Right atrium auricular region (tissue), 2 donors: ENCODE measurements around the gene PRKAG2. TPM values are rescaled to one million over a fixed set of nuclear protein-coding genes. Genes with fewer than 3 reads are reported as not detected.

Experiments
- DNase-seq: peaks from one replicate; pipeline ENCODE4 v3.0.0-alpha.2; 2019; ENCODE audit warnings: low spot score
- H3K27ac ChIP-seq, 2 donors: fragments of 200-600 bp; sonication (generic); 1 replicate in 1 of 2; 2 replicates in 1 of 2; pipeline ENCODE4 v1.5.1; 2016 to 2019
- H3K27me3 ChIP-seq, 2 donors: fragments of 200-600 bp; sonication (generic); one replicate each; pipeline versions ENCODE4 v1.5.1 to v1.6.0; 2017 to 2019
- H3K36me3 ChIP-seq: fragments of 200-600 bp; sonication (generic); one replicate; pipeline ENCODE4 v1.5.1; 2016
- H3K4me1 ChIP-seq, 2 donors: fragments of 200-600 bp; sonication (generic); one replicate each; pipeline versions ENCODE4 v1.5.1 to v1.6.0; 2017 to 2019
- H3K4me3 ChIP-seq, 2 donors: fragments of 200-600 bp; sonication (generic); 1 replicate in 1 of 2; 2 replicates in 1 of 2; pipeline ENCODE4 v1.5.1; 2017 to 2019; ENCODE audit warnings: mild to moderate bottlenecking in 1 of 2, moderate library complexity in 1 of 2
- H3K9me3 ChIP-seq, 2 donors: fragments of 200-600 bp; sonication (generic); one replicate each; pipeline ENCODE4 v1.5.1; 2019
- CTCF ChIP-seq, 2 donors: fragments of 200-600 bp; sonication (generic); IDR thresholded peaks; one replicate each; pipeline ENCODE4 v1.5.1; 2019; ENCODE audit warnings: antibody characterized with exemption in 2 of 2
- total RNA-seq, 2 donors: library from RNA; depleted of rRNA; stranded (reverse); fragments of >200 nt; gene quantifications; one replicate each; pipeline ENCODE4 v1.1.0, GENCODE V29; 2016

PRKAG2 gene
- total RNA-seq, 2 donors from 2014 or later: 133 to 177 TPM

GRCh38 chr7:151885202-151885580, 8.3 kb upstream of the PRKAG2 start:
- H3K27me3 ChIP-seq: no peaks in the 10 kb centered on the region
- no peak for DNase-seq
- no peaks in the 10 kb centered on the region for H3K36me3 ChIP-seq
- no peak overlapping the region for H3K27ac ChIP-seq
- TF ChIP-seq CTCF (IDR thresholded peaks at IDR 0.05): no peak
- no peaks in the 10 kb centered on the region for H3K9me3 ChIP-seq
- no peaks in the 10 kb centered on the region for H3K4me1 ChIP-seq
- no peak overlapping the region for H3K4me3 ChIP-seq

GRCh38 chr7:151884312-151885201, 7.6 kb upstream of the PRKAG2 start:
- no peaks in the 10 kb centered on the region for H3K27me3 ChIP-seq
- H3K4me3 ChIP-seq: no peak overlapping the region
- no peak for DNase-seq
- H3K27ac ChIP-seq: no peak overlapping the region
- no peak for TF ChIP-seq CTCF (IDR thresholded peaks at IDR 0.05)
- H3K4me1 ChIP-seq: no peaks in the 10 kb centered on the region
- no peaks in the 10 kb centered on the region for H3K9me3 ChIP-seq
- H3K36me3 ChIP-seq: no peaks in the 10 kb centered on the region

- Histone ChIP-seq H3K27me3 (no peaks in the 10 kb centered on the region), H3K4me1 (no peaks in the 10 kb centered on the region), H3K36me3 (no peaks in the 10 kb centered on the region), H3K27ac (no peak overlapping the region), H3K9me3 (no peaks in the 10 kb centered on the region), H3K4me3 (no peak overlapping the region)
- no peak for TF ChIP-seq CTCF (IDR thresholded peaks at IDR 0.05)
- no peak for DNase-seq
Observed at GRCh38 chr7:151883857-151884256, 6.9 kb upstream of the PRKAG2 start.

- peaks cover 0 to 8% of the 10 kb centered on the region in 2 donors for H3K4me1 ChIP-seq
- H3K36me3 ChIP-seq: no peaks in the 10 kb centered on the region
- H3K4me3 ChIP-seq: no peak overlapping the region
- no peak for DNase-seq
- H3K27ac ChIP-seq: no peak overlapping the region
- H3K27me3 ChIP-seq: no peaks in the 10 kb centered on the region
- no peak for TF ChIP-seq CTCF (IDR thresholded peaks at IDR 0.05)
- no peaks in the 10 kb centered on the region for H3K9me3 ChIP-seq
Observed at GRCh38 chr7:151882734-151883133, 5.8 kb upstream of the PRKAG2 start.

- no peak overlapping the region for H3K27ac ChIP-seq
- TF ChIP-seq CTCF (IDR thresholded peaks at IDR 0.05): no peak
- H3K36me3 ChIP-seq: no peaks in the 10 kb centered on the region
- H3K27me3 ChIP-seq: no peaks in the 10 kb centered on the region
- H3K4me3 ChIP-seq: no peak overlapping the region
- no peak for DNase-seq
- peaks cover 0 to 12% of the 10 kb centered on the region in 2 donors for H3K4me1 ChIP-seq
- no peaks in the 10 kb centered on the region for H3K9me3 ChIP-seq
Observed at GRCh38 chr7:151880688-151881087, 3.8 kb upstream of the PRKAG2 start.
